Limb (tissue), 2 donors: ENCODE measurements around the gene HECA.

ENCODE experiments used
- DNase-seq, 2 donors: peaks; one replicate each; pipeline ENCODE4 v3.0.0-alpha.2; 2016; ENCODE audit errors: extremely low spot score in 2 of 2

Gene HECA

GRCh38 chr6:139161169-139161568, 26.3 kb downstream of the HECA start:
- no peak for DNase-seq

GRCh38 chr6:139161817-139162284, 27.0 kb downstream of the HECA start:
- DNase-seq, result no peak

GRCh38 chr6:139164001-139164400, 29.1 kb downstream of the HECA start:
- no peak for DNase-seq

- DNase-seq, result no peak
Measured at GRCh38 chr6:139165324-139165723, 30.4 kb downstream of the HECA start.

- DNase-seq, result no peak
Measured at GRCh38 chr6:139166238-139166955, 31.5 kb downstream of the HECA start.

- no peak for DNase-seq
Measured at GRCh38 chr6:139166956-139167313, 32.1 kb downstream of the HECA start.

- no peak for DNase-seq
Measured at GRCh38 chr6:139172151-139172550, 37.3 kb downstream of the HECA start.

- DNase-seq, result no peak
Measured at GRCh38 chr6:139172567-139172966, 37.7 kb downstream of the HECA start.

GRCh38 chr6:139173172-139173571, 38.3 kb downstream of the HECA start:
- no peak for DNase-seq

GRCh38 chr6:139173822-139174221, 38.9 kb downstream of the HECA start:
- DNase-seq, result no peak

GRCh38 chr6:139174961-139175360, 40.1 kb downstream of the HECA start:
- no peak for DNase-seq

- DNase-seq, result no peak
Measured at GRCh38 chr6:139175389-139175948, 40.6 kb downstream of the HECA start.

GRCh38 chr6:139181236-139181635, 46.4 kb downstream of the HECA start:
- no peak for DNase-seq

GRCh38 chr6:139184047-139184446, 49.2 kb downstream of the HECA start:
- no peak for DNase-seq

- no peak for DNase-seq
Measured at GRCh38 chr6:139184459-139184858, 49.6 kb downstream of the HECA start.

- no peak for DNase-seq
Measured at GRCh38 chr6:139186242-139186641, 51.4 kb downstream of the HECA start.

- DNase-seq, result no peak
Measured at GRCh38 chr6:139186692-139187091, 51.8 kb downstream of the HECA start.

- DNase-seq, result no peak
Measured at GRCh38 chr6:139187489-139187888, 52.6 kb downstream of the HECA start.

GRCh38 chr6:139189665-139190064, 54.8 kb downstream of the HECA start:
- no peak for DNase-seq

GRCh38 chr6:139194740-139195139, 59.9 kb downstream of the HECA start:
- no peak for DNase-seq

GRCh38 chr6:139198529-139199288, 63.8 kb downstream of the HECA start:
- DNase-seq, result no peak

- DNase-seq, result no peak
Measured at GRCh38 chr6:139201378-139201777, 66.5 kb downstream of the HECA start.

GRCh38 chr6:139204978-139205377, 70.1 kb downstream of the HECA start:
- no peak for DNase-seq
